SHP77 (cell line): ENCODE measurements around the gene F10.

Source experiments
- DNase-seq, 2 experiments: peaks; one replicate each; lab custom pipeline; 2025; lab: John Stamatoyannopoulos, UW

Gene F10

DNA sequence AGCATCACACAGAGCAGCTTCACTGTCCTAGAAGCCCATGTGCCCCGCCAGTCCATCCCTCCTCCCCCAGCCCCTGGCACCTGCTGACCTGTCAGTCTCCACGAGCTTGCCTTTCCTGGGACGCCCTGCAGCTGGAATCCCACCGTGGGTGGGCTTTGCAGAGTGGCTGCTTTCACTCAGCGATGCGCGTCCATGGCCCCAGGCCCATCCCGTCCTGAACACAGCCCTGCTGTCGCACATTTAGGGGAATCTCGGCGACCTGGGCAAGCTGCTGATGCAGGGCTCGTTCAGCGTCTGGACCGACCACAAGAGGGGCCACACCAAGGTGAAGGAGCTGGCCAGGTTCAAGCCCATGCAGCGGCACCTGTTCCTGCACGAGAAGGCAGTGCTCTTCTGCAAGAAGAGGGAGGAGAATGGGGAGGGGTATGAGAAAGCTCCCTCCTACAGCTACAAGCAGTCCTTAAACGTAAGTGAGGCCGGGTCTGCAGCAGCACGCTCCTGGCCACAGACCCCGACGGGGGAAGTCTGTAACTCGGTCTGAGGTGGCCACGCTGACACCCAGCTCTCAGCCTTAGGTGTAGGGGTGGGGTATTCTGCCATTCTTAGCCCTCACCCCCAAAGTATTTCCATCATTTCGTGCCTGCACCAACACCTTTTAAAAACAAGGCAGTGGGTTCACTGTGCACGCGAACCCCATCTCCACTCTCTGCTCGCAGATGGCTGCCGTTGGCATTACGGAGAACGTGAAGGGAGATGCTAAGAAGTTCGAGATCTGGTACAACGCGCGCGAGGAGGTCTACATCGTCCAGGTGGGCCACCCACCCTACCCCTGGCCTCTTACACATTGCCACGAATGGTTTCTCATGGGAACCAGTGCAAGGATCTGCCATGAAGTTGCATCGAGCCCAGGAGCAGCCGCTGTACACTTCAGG is 35.3 kb upstream of the F10 start:
- DNase-seq: no peak

GRCh38 chr13:113087923-113088690 is 34.5 kb upstream of the F10 start:
- DNase-seq: no peak

- DNase-seq: no peak
Observed at GRCh38 chr13:113088691-113089020, 33.9 kb upstream of the F10 start.

DNA sequence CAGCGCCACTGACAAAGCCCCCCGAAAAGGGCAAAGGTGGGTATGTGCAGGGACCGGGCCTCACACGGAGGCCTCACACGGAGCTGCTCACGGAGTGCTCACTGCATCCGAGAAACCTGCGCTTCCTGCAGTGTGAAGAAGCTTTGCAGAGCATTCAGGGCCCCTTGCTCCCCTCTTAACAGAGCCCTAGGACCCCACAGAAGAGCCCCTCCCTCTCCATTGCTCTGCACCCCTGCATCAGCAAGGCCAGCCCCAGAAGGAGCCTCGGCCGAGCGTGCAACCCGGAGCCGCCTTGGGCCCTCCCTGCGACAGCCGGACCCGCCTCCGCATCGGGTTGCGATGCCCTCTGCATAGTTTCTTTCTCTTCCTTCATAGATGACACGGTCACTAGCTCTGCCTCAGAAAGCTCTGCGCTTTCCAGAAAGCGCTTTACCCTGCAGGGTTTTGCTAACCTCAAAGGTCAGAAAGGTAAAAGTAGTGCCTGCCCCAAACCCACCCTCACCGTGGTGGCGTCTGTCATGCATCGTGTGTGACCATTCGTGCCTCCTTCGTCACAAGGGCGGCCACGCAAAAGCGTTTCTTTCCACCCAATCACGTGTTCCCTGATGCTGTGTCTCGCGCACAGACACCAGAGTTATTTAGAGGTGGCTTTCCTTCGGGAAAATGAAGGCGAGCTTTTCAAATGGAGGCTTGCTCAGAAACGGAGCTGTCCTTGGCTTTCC is 32.7 kb upstream of the F10 start:
- no peak for DNase-seq

- no peak for DNase-seq
Observed at GRCh38 chr13:113090415-113090770, 32.2 kb upstream of the F10 start.

DNA sequence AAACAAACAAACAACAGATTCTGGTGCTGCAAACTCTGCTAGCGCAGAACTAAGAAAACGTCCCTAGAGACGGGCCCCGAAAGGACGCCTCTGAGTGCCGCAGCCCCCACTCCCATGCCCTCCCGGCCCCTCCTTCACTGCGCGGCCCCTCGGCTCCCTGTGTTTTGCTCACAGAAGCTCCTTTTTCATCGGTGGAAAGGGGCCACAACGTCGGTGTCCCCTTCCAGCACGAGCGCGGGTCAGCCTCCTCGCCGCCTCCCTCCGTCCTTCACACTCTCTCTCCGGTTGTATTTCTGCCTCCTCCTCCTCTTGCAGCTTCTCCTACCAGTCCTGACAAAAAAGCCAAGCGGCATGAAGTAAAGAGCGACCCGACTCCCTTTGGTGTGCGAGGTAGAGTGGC is 31.8 kb upstream of the F10 start:
- no peak for DNase-seq

DNA sequence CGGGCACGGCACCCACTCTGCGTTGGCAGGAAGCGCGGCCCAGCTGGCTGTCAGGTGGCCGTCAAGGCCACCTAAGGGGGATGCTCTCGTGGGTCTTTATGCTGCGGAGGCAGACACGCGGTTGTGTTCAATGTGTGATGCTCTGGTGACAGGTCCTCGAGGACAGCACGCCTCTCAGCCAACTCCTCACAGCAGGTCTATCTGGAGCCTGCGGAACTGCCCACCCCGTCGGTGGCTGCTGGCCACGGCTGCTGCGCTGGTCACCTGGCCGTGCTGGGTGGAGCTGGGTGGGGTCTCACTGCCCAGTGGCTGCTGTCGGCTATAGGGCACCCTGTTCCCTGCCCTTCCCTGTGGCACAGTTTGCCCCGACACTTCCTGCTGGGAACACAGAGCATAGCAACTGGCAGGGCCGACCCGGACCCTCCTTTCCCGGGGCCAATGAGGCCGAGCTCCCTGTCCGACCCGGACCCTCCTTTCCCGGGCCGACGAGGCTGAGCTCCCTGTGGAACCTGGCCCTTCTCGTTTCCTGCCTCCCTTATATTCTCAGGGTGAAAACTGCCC is 31.3 kb upstream of the F10 start:
- DNase-seq: no peak

- no peak for DNase-seq
Observed at GRCh38 chr13:113091891-113092775, 30.5 kb upstream of the F10 start.

DNA sequence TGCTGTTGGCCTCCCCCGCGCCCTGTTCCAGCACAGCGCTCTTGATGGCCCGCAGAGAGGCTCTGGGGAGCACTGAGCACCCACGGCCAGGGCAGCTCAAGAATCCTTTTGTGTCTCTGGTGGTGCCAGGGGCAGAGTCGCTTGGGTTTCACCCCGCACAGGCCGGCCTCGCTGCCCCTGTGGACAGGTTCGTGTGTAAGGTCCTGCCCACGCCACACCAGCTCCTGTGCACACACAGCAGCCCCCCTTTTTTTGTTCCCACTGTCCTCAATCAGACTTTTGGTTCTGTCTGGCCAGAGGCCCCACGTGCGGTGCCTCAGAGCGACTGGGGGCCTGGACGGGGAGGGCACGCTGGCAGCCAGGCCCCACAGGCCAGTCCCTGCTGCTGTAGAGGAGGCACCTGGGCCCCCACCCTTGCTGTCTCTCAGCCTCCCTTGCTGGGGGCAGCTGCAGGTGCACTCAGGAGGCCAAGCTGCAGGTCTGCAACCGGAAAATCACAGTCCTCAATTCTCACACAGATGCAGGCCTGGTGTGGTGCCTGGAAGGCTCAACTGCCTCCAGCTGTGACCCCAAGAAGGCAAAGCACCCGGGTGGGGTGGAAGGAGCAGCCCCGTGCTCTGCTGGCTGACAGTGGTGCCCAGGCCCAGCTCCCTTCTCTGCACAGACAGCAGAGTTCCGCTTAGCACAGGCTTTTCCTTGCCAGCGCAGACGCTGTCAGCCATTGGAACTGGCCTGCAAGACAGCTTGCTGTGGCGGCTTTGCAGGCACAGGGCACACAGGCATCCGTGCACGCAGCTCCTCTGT is 29.6 kb upstream of the F10 start:
- DNase-seq: no peak

DNA sequence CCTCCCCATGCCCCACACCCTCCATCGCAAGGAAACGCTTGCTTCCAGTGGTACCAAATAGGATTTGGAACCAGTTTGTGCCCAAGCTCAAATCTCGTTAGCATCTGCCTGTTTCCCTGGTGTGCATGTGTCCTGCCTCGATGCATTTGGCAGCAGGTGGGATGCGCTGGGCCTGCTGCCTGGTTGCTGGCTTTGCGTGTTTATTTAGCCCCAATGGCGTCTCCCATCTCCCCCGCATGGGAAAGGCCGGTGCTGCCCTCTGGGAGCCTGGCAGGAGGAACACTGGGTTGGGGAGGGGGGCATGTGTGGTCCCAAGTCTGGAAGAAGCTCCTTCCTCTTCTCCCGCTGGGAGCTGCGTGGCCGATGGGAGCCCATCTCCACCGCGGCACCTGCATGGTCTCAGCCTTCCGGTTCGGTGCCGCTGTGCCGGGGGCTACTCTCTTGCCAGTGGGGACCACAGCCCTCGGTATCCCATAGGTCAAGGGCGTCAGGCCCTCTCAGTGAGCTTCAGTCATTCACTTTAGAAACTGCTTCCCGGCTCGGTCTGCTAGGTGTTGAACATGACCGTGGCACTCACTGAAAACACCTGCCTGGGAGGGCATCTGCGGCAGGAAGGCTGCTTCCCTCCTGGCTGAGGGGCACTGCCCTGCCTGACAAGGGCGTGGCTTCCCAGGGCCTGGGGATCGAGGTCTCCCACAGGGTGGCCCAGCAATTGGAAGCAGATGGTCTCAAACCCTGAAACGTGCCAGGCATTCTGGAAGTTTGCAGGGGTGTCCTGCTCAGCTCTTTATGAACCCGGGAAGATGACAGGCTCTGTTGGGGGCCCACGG is 28.8 kb upstream of the F10 start:
- no peak for DNase-seq

GRCh38 chr13:113094410-113094800 is 28.2 kb upstream of the F10 start:
- no peak for DNase-seq

GRCh38 chr13:113095146-113096051 is 27.2 kb upstream of the F10 start:
- DNase-seq: no peak

DNA sequence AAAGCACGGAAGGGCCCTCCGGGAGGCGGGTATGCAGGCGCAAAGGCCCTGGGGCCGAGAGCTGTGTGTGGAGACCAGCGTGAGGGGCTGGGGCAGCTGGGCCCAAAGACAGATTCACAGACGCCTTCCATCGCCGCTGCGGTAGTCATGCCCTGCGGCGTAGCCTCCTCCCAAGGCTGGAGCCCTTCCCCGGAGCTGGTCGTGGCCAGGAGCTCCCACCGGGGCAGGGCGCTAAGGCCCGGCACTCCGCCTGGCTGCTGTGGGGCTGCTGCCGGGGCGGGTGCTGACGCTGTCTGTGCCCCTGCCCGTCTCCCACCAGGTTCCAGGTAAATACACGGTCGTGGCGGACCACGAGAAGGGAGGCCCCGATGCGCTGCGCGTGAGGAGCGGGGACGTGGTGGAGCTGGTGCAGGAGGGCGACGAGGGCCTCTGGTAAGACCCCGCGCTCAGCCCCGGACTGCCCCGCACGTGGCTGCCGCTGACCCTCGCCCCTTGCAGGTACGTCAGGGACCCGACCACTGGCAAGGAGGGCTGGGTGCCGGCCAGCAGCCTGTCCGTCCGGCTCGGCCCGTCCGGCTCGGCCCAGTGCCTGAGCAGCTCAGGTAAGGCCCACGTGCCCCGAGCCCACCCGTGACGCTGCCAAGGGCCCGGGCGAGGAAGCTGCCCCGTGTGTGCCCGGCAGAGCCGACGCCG is 26.4 kb upstream of the F10 start:
- no peak for DNase-seq

DNA sequence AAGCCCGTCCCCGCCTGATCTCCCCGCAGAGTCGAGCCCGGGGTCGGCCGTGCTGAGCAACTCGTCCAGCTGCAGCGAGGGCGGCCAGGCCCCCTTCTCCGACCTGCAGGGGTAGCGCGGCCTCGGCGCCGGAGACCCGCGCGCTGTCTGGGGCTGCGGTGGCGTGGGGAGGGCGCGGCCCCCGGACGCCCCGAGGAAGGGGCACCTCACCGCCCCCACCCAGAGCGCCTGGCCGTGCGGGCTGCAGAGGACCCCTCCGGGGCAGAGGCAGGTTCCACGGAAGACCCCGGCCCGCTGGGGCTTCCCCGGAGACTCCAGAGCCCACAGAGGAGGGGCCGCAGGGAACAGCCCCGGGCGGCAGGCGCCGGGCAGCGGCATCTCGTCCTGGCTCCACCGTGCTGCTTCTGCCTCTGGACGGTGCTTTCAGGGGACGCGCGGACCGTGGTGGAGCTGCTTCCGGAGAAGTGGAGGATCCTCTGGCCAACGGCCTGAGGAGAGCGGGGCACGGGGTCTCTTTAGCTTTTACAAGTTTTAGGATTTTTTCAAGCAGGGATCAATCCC is 25.8 kb upstream of the F10 start:
- no peak for DNase-seq

- DNase-seq: no peak
Observed at GRCh38 chr13:113097651-113098050, 24.9 kb upstream of the F10 start.

- no peak for DNase-seq
Observed at GRCh38 chr13:113098162-113098732, 24.4 kb upstream of the F10 start.

DNA sequence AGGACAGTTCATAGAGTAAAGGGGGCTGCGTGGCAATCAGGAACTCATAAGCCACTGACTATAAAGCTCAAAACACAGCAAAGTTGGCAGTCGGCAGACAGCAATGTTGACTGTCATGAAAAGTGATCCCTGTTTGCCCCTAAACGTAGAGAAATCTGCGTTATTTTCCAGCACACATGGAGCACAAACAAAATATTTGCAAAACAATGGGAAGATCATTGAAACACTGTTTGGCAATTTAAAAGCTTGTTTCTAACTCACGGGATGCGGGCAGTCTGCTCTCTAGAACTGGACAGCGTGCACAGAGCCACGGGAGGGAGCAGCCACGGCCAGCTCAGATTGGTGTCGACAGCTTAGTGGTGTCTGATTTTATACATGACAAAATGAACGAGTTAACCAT is 23.5 kb upstream of the F10 start:
- no peak for DNase-seq
